NCI-H2081 treated with DMSO at 0.1 percent for 48 hours (cell line): Measurements from ENCODE around the gene ARTN.

ENCODE experiments used
- DNase-seq: peaks from one replicate; lab custom pipeline; 2025; lab: John Stamatoyannopoulos, UW

Gene ARTN

GRCh38 chr1:43933386-43934100 is at the start of gene ARTN:
TSS of gene ARTN (plus strand) at chr1:43933801. CDS start at chr1:43935657, 1,856 bp downstream.
- no peak for DNase-seq

GRCh38 chr1:43885279-43885801 is 48.3 kb upstream of the ARTN start:
- no peak for DNase-seq

- no peak for DNase-seq
Measured at GRCh38 chr1:43887748-43888147, 45.9 kb upstream of the ARTN start.

DNA sequence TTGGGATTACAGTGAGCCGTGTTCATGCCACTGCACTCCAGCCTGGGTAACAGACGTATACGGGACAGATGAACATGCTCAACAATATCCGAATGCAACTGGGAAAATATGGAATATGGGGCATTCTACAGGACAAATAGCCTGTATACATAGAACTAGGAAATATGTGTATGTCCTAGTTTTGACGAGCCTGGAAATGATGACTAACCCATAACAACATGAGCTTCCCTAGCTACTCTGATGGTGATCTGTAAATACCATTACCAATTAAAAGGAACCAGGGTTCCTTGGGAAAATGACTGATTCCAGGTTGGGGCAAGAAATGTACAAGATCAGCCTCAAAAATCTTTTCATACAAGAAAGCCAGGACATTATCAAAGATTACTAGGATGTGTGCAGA is 42.8 kb upstream of the ARTN start:
- DNase-seq = no peak

GRCh38 chr1:43893006-43893405 is 40.6 kb upstream of the ARTN start:
- DNase-seq = no peak

GRCh38 chr1:43898981-43899380 is 34.6 kb upstream of the ARTN start:
- no peak for DNase-seq

DNA sequence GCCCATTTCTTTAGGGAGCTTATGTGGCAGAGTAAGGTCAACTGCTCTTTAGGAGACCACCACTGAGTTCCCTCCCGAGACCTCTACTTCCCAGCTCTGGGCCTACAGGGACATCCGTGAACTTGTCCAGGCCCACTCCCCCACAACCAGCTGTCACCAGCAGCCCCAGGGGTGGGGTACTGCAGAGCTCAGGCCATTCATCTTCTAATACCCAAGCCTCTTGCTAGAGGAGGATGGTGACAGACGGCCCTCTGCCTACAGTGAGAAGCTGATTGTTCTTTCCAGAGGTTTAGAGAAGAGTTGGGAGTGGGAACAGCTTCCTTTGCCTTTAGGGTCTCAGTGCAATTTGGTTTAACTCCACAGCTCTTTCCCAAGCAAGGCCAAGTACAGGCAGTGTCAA is 33.2 kb upstream of the ARTN start:
- DNase-seq = no peak

- no peak for DNase-seq
Measured at GRCh38 chr1:43901196-43901961, 32.2 kb upstream of the ARTN start.

DNA sequence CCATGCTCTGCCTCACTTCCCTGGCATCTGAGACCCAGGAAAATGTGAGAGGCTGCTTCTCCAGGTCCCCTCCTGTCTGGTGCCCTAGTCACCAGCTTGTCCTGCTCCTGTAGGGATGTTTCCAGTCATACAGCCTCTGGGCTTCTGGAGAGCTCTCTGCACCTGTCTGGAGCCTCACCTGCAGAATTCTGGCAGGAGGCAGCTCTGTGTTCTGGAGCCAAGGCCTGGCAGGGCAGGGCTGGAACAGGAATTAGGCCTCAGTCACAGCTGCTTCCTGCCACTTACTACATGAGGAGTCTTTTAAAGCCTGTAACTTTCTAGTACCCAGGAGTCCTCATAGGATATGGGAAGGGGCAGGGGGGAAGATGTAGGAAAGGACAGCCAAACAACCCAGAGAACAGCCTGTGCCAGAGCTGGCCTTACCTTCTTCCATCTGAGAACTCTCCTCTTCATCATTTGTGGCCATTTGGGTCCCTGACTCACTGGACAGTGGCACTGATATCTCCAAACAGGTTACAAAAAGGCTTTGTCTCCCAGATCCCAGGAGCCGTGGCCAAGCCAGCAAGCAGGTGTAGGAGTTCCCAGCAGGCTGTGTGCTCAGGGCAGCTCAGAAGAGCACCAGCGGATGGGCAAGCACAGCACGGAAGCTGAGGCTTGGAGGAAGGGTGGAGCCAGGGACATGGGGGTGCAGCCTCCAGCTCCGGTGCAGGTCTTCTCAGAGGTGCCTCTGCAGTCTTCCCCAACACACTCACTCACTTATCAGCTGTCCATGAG is 31.4 kb upstream of the ARTN start:
- no peak for DNase-seq

GRCh38 chr1:43904660-43905551 is 28.7 kb upstream of the ARTN start:
- DNase-seq = no peak

GRCh38 chr1:43908226-43908625 is 25.4 kb upstream of the ARTN start:
- DNase-seq = no peak

DNA sequence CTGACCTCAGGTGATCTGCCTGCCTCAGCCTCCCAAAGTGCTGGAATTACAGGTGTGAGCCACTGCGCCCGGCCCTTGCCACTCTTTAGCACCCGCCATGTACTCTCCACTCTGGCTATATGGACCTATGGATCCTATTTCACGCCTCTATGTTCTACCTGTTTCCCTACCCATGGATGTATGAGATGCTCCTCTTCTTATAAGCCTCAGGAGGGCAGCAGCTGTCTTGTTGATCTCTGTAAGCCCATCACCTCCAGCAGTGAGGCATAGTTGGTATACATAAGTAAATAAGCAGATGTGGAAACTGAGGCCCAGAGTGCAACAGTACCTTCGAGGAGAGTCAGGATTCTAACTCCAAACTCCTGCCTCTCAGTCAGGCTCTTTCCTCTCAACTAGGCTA is 24.7 kb upstream of the ARTN start:
- DNase-seq = no peak

GRCh38 chr1:43910343-43910742 is 23.3 kb upstream of the ARTN start:
- DNase-seq = no peak

GRCh38 chr1:43912607-43913006 is 21.0 kb upstream of the ARTN start:
- no peak for DNase-seq

DNA sequence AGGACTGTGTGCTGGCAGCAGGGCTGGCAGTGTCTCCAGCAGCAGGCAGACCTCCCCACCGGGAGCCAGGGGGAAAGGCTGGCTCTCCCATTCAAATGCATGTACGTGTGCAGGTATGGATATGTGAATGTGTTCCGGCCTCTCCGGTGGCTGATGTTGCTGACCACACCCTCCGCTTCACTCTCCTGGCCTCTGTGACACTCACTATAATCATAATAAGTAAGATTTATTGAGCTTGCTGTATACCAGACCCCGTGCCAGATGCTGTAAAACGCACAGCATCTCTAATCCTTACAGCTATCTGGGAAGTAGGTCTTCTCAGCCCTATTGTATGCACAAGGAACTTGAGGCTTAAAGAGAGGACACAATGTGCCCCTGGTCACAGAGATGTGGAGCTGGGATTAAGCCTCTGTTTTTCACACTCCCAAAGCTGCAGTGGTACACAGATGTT is 20.5 kb upstream of the ARTN start:
- no peak for DNase-seq

GRCh38 chr1:43913666-43914360 is 19.8 kb upstream of the ARTN start:
- no peak for DNase-seq

DNA sequence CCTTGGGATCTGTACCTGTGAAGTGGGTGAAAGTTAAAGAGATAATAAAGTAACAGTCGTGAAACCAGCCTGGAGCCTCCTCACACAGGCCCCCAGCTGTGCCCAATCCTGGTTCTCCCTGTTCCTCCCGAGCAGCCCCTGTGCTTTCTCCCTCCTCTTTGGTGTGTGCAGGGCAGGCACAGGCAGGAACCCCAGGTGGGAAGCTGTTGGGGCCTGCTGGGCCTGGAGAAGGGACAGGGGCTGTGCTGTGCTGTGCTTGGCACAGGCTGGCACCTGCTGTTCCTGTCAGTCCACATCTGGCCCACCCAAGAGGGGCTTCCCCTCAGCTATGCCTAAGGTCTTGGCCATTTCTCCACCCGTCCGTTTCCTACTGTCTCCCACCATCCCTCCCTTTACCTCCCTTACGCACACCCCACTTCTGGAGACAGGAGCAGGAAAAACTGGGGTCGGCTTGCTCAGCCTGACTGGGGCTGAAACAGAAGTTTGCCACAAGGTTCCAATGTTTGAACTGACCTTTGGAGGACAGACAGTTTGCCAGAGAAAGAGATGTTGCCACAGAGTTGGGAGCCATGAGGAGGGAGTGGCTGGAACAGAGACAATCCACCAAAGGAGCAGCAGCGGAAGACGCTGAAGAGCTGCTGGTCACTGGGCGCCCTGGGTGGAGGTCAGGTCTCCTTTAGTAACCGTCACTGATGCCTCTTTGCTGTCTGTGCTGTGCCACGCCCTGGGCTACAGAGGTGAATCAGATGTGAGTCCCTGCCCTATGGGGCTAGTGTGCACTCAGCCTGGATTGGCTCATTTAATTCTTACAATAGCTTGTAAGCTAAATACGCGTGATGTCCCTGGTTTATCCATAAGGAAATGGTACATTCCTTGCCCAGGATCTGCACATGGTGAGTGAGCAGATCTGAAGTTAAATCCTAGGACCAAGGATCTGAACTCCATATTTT is 18.8 kb upstream of the ARTN start:
- DNase-seq = no peak

GRCh38 chr1:43919906-43920305 is 13.7 kb upstream of the ARTN start:
- DNase-seq = no peak

- DNase-seq = no peak
Measured at GRCh38 chr1:43921022-43921421, 12.6 kb upstream of the ARTN start.

GRCh38 chr1:43924516-43924915 is 9.1 kb upstream of the ARTN start:
- no peak for DNase-seq
